K562 (cell line): ENCODE data around the gene BLTP3B. TPM values are rescaled to one million over a fixed set of nuclear protein-coding genes. Genes with fewer than 3 reads are reported as not detected.

Experiments
- ATAC-seq: fragments of 200-7000 bp; cut with Tn5 transposase; 3 replicates; pipeline ENCODE4 v1.9.1; 2020; ENCODE audit warnings: moderate library complexity
- BruUV-seq: library from RNA; stranded (reverse); fragments of 400-500 nt; replicated peaks from 2 replicates; lab custom pipeline; 2021; lab: Mats Ljungman, UMichigan
- CTCF ChIA-PET: fragments of 300-600 bp; formaldehyde crosslinking; extraction: SDS; loops from one replicate; lab custom pipeline; 2021; ENCODE audit warnings: low intra/inter-chr PET ratio; lab: Yijun Ruan, JAX
- POLR2A ChIA-PET: fragments of 300-600, 350-650 bp; sonication (Branson Sonifier 250); formaldehyde crosslinking; extraction: SDS; loops from one replicate; lab custom pipeline; 2021; ENCODE audit warnings: antibody characterized with exemption, inconsistent platforms; lab: Yijun Ruan, JAX
- DNase-seq, 4 experiments: peaks; one replicate each; pipeline versions ENCODE4 v3.0.0 to v3.0.0-alpha.2; 2011 to 2018; ENCODE audit warnings: low spot score in 3 of 4, mixed read lengths in 3 of 4; ENCODE audit errors: extremely low read depth in 1 of 4
- FAIRE-seq: peaks from 2 replicates; lab custom pipeline; 2011; peaks lifted over from hg19 to GRCh38; lab: Jason Lieb, UNC
- H2AFZ ChIP-seq: 2 replicates; pipeline ENCODE4 v1.6.0; 2011; ENCODE audit warnings: low read depth, low read length, control low read depth, inconsistent platforms
- H3K27ac ChIP-seq: fragments of 200-600 bp; 3 replicates; pipeline ENCODE4 v1.8.0; 2011; ENCODE audit warnings: low read depth, mild to moderate bottlenecking, control low read depth, inconsistent platforms, low read length, moderate library complexity, mixed read lengths; ENCODE audit errors: extremely low read depth
- H3K27me3 ChIP-seq, 2 experiments: fragments of 300-600 bp in 1 of 2; 2 replicates in 1 of 2; 3 replicates in 1 of 2; pipeline versions ENCODE4 v1.6.0 to v1.8.0; 2011; ENCODE audit warnings: inconsistent platforms in 2 of 2, low read length in 2 of 2, mild to moderate bottlenecking in 1 of 2, mixed read lengths in 1 of 2, moderate library complexity in 1 of 2; ENCODE audit not compliant: control insufficient read depth in 2 of 2, insufficient read depth in 2 of 2
- H3K36me3 ChIP-seq: fragments of 300-600 bp; 3 replicates; pipeline ENCODE4 v1.8.0; 2011; ENCODE audit warnings: mild to moderate bottlenecking, low read length, inconsistent platforms; ENCODE audit not compliant: control insufficient read depth, insufficient read depth
- H3K4me1 ChIP-seq, 2 experiments: fragments of 200-600 bp in 1 of 2; replicated peaks in 1 of 2; 2 replicates in 1 of 2; 3 replicates in 1 of 2; pipeline versions ENCODE4 v1.5.1 to v1.8.0; 2011; ENCODE audit warnings: inconsistent platforms in 2 of 2, low read length in 2 of 2, mild to moderate bottlenecking in 1 of 2, mixed read lengths in 1 of 2, moderate library complexity in 1 of 2; ENCODE audit not compliant: control insufficient read depth in 2 of 2, insufficient read depth in 2 of 2
- H3K4me2 ChIP-seq: 2 replicates; pipeline ENCODE4 v1.6.1; 2011; ENCODE audit warnings: low read length, control low read depth, inconsistent platforms, mixed read lengths; ENCODE audit not compliant: insufficient read depth
- H3K4me3 ChIP-seq: fragments of 200-600 bp; sonication (generic), shearing (Covaris generic); 2 replicates; pipeline ENCODE4 v1.5.1; 2016; ENCODE audit warnings: control low read depth, inconsistent platforms
- H3K79me2 ChIP-seq: fragments of 200-600 bp; 3 replicates; pipeline ENCODE4 v1.8.0; 2011; ENCODE audit warnings: low read length, inconsistent platforms; ENCODE audit not compliant: control insufficient read depth, insufficient read depth
- H3K9ac ChIP-seq, 2 experiments: 2 replicates each; pipeline versions ENCODE4 v1.6.0 to v1.6.1; 2011; ENCODE audit warnings: low read depth in 2 of 2, low read length in 2 of 2, control low read depth in 1 of 2, inconsistent platforms in 1 of 2, mild to moderate bottlenecking in 1 of 2, mixed read lengths in 1 of 2; ENCODE audit not compliant: insufficient read depth in 1 of 2
- H3K9me1 ChIP-seq: one replicate; pipeline ENCODE4 v1.6.0; 2011; ENCODE audit warnings: inconsistent platforms, mild to moderate bottlenecking, low read length, moderate library complexity; ENCODE audit not compliant: control insufficient read depth, insufficient read depth
- H3K9me3 ChIP-seq: replicated peaks from 2 replicates; pipeline ENCODE4 v1.5.1; 2011; ENCODE audit warnings: low read depth, low read length, inconsistent platforms; ENCODE audit not compliant: control insufficient read depth, insufficient read depth
- H4K20me1 ChIP-seq: replicated peaks from 2 replicates; pipeline ENCODE4 v1.6.1; 2011; ENCODE audit warnings: low read length, inconsistent platforms, mixed read lengths; ENCODE audit not compliant: control insufficient read depth, insufficient read depth
- DDX20 ChIP-seq: fragments of 450-650 bp; IDR thresholded peaks from 2 replicates; pipeline ENCODE4 v1.6.1; 2016; ENCODE audit warnings: missing genetic modification characterization, low read depth, mild to moderate bottlenecking, missing compliant biosample characterization, moderate library complexity
- RBFOX2 ChIP-seq: fragments of 200-400 bp; formaldehyde crosslinking; IDR thresholded peaks from 2 replicates; pipeline ENCODE4 v1.6.1; 2017; ENCODE audit warnings: low read depth, mild to moderate bottlenecking, low read length, moderate library complexity
- ZNF197 ChIP-seq: fragments of 200-800 bp; sonication (Bioruptor generic); IDR thresholded peaks from 2 replicates; pipeline ENCODE4 v1.6.1; 2016; ENCODE audit warnings: low read depth, missing genetic modification characterization, missing compliant biosample characterization
- ZNF23 ChIP-seq: fragments of 250-450 bp; sonication (Bioruptor Pico); IDR thresholded peaks from 2 replicates; pipeline ENCODE4 v1.4.0; 2020; ENCODE audit warnings: mild to moderate bottlenecking
- ZNF589 ChIP-seq: fragments of 200-800 bp; sonication (Bioruptor generic); IDR thresholded peaks from 2 replicates; pipeline ENCODE4 v1.6.1; 2016; ENCODE audit warnings: low read depth, missing genetic modification characterization, missing compliant biosample characterization
- in situ Hi-C: fragments of 300-500 bp; cut with MboI; formaldehyde crosslinking; loops from 4 replicates; pipeline ENCODE4 v1.15.0; 2018; ENCODE audit warnings: inconsistent platforms, mixed read lengths
- intact Hi-C: fragments of 100-400 bp; cut with micrococcal nuclease; formaldehyde crosslinking; loops from 2 replicates; pipeline ENCODE4 v1.14.2; 2022
- polyA plus RNA-seq, 8 experiments: library from polyadenylated mRNA; depleted of rRNA in 4 of 8; stranded (reverse) in 5 of 8; unstranded in 3 of 8; fragments of >200 nt; fragmentation: Nextera tagmentation in 2 of 8; fragmentation: Illumina TruSeq in 1 of 8; extraction: Ambion mirVana in 2 of 8; extraction: Trizol in 1 of 8; gene quantifications; 2 replicates each; pipeline versions ENCODE4 v1.2.1 to v1.2.3, GENCODE V29; 2011 to 2014; ENCODE audit warnings: inconsistent platforms in 1 of 8, missing spikeins in 1 of 8
- total RNA-seq, 7 experiments: library from RNA; depleted of rRNA in 6 of 7; stranded (reverse); fragments of >200 nt in 6 of 7; fragmentation: Illumina TruSeq in 2 of 7; extraction: Trizol in 2 of 7; gene quantifications; 2 replicates each; pipeline versions ENCODE4 v1.2.1 to v1.2.3, GENCODE V29; 2011 to 2021; ENCODE audit warnings: low replicate concordance in 1 of 7
- TF ChIP-seq, protein P1 (sequence below), 2 experiments: fragments of 450-650 bp; IDR thresholded peaks; 2 replicates each; pipeline ENCODE4 v1.6.1; 2016
- TF ChIP-seq, protein P2 (sequence below): sonication (generic); formaldehyde crosslinking; IDR thresholded peaks from 2 replicates; pipeline ENCODE4 v1.8.1; 2023; ENCODE audit warnings: mild to moderate bottlenecking, missing genetic modification reagents

BLTP3B gene
- total and polyA plus RNA-seq, 9 of the 15 experiments (the other 6 are each of a cell fraction or from before 2014, with no cell fraction given) = 3.9 to 27.4 (median 19.7) TPM

DNA sequence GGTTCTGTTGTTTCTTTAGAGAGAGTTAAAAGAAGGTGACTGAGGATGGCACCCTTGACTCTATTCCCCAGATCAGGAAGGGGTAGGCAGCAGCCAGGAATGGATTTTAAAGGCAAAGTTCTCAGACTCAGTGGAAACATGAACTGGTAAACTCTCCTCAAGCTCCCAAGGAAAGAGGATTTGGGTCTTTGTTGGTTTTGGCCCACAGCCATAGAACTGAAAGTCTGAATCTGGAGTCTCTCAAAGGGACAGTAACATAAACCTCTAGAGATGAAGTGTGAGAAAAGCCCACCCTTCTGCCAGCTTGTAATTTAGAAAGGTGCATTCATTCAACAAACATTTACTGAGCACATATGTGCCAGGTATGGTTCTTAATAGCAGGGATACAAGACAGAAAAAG is 28.6 kb upstream of the BLTP3B start:
- H3K27ac ChIP-seq = no peak overlapping the region
- in situ Hi-C loops = no loop called here
- no peak overlapping the region for H3K9ac ChIP-seq
- no peak overlapping the region for H3K4me3 ChIP-seq
- H3K27me3 ChIP-seq = no peaks in the 10 kb centered on the region
- DNase-seq (no peak), FAIRE-seq (no peak), ATAC-seq (no peak)
- BruUV-seq = no TSS peak
- CTCF ChIA-PET = no interaction called here
- peaks cover 0 to 5% of the 10 kb centered on the region in 2 experiments; a peak in 1 of 5 replicates for H3K4me1 ChIP-seq
- POLR2A ChIA-PET = no interaction called here
- H3K9me3 ChIP-seq = no peaks in the 10 kb centered on the region
- no peaks in the 10 kb centered on the region for H3K79me2 ChIP-seq
- intact Hi-C loops = no loop called here
- H3K9me1 ChIP-seq = no peaks in the 10 kb centered on the region
- H2AFZ ChIP-seq = no peak overlapping the region
- no peaks in the 10 kb centered on the region for H4K20me1 ChIP-seq
- H3K4me2 ChIP-seq = no peak overlapping the region
- TF ChIP-seq ZNF23 (CRISPR knock-in tag) (no peak), DDX20 (tag) (no peak), ZNF197 (CRISPR knock-in tag) (no peak), ZNF589 (no peak), RBFOX2 (no peak)
- TF ChIP-seq, protein P1, sequence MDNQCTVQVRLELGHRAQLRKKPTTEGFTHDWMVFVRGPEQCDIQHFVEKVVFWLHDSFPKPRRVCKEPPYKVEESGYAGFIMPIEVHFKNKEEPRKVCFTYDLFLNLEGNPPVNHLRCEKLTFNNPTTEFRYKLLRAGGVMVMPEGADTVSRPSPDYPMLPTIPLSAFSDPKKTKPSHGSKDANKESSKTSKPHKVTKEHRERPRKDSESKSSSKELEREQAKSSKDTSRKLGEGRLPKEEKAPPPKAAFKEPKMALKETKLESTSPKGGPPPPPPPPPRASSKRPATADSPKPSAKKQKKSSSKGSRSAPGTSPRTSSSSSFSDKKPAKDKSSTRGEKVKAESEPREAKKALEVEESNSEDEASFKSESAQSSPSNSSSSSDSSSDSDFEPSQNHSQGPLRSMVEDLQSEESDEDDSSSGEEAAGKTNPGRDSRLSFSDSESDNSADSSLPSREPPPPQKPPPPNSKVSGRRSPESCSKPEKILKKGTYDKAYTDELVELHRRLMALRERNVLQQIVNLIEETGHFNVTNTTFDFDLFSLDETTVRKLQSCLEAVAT (IDR thresholded peaks at IDR 0.05) = no peak
- TF ChIP-seq, protein P2, sequence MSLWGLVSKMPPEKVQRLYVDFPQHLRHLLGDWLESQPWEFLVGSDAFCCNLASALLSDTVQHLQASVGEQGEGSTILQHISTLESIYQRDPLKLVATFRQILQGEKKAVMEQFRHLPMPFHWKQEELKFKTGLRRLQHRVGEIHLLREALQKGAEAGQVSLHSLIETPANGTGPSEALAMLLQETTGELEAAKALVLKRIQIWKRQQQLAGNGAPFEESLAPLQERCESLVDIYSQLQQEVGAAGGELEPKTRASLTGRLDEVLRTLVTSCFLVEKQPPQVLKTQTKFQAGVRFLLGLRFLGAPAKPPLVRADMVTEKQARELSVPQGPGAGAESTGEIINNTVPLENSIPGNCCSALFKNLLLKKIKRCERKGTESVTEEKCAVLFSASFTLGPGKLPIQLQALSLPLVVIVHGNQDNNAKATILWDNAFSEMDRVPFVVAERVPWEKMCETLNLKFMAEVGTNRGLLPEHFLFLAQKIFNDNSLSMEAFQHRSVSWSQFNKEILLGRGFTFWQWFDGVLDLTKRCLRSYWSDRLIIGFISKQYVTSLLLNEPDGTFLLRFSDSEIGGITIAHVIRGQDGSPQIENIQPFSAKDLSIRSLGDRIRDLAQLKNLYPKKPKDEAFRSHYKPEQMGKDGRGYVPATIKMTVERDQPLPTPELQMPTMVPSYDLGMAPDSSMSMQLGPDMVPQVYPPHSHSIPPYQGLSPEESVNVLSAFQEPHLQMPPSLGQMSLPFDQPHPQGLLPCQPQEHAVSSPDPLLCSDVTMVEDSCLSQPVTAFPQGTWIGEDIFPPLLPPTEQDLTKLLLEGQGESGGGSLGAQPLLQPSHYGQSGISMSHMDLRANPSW (CRISPR knock-in tag) = no peak
- H3K36me3 ChIP-seq = peaks cover 3% of the 10 kb centered on the region; the same call in 1 of the 3 replicates
